Endothelial cell (in vitro differentiated cells): Measurements from ENCODE around the gene GALNT7. TPM values are rescaled to one million over a fixed set of nuclear protein-coding genes. Genes with fewer than 3 reads are reported as not detected.

Experiments used
- DNase-seq: peaks from one replicate; pipeline ENCODE4 v3.0.0; 2021; ENCODE audit warnings: low spot score
- H3K27ac Mint-ChIP-seq: one replicate; pipeline ENCODE4 v1.8.0; 2021; ENCODE audit warnings: mixed read lengths, inconsistent platforms; ENCODE audit not compliant: unreplicated experiment
- H3K27me3 Mint-ChIP-seq: one replicate; pipeline ENCODE4 v1.8.0; 2021; ENCODE audit warnings: mild to moderate bottlenecking, moderate library complexity, mixed read lengths, inconsistent platforms; ENCODE audit not compliant: unreplicated experiment
- H3K36me3 Mint-ChIP-seq: one replicate; pipeline ENCODE4 v1.8.0; 2021; ENCODE audit warnings: mild to moderate bottlenecking, low read depth, mixed read lengths, inconsistent platforms; ENCODE audit not compliant: unreplicated experiment
- H3K4me1 Mint-ChIP-seq: one replicate; pipeline ENCODE4 v1.8.0; 2021; ENCODE audit warnings: mild to moderate bottlenecking, mixed read lengths, inconsistent platforms; ENCODE audit not compliant: unreplicated experiment
- H3K4me3 Mint-ChIP-seq: one replicate; pipeline ENCODE4 v1.8.0; 2021; ENCODE audit warnings: mild to moderate bottlenecking, mixed read lengths, inconsistent platforms; ENCODE audit not compliant: unreplicated experiment
- H3K9me3 Mint-ChIP-seq: one replicate; pipeline ENCODE4 v1.8.0; 2021; ENCODE audit warnings: mixed read lengths, inconsistent platforms; ENCODE audit not compliant: unreplicated experiment
- total RNA-seq: library from RNA; stranded (reverse); fragmentation: NEBNext Ultra II Directional; extraction: Animal tissue kit (Norgen Biotek cat#: 25700); gene quantifications from one replicate; pipeline ENCODE4 v1.2.1, GENCODE V29; 2021; ENCODE audit not compliant: unreplicated experiment
- TF ChIP-seq, protein P1 (sequence below): fragments of 200-600 bp; sonication (generic); IDR thresholded peaks from one replicate; pipeline ENCODE4 v1.5.0; 2021; ENCODE audit warnings: antibody characterized with exemption; ENCODE audit not compliant: unreplicated experiment

GALNT7 gene
- total RNA-seq, 1 donor from 2014 or later = 80.9 TPM

DNA sequence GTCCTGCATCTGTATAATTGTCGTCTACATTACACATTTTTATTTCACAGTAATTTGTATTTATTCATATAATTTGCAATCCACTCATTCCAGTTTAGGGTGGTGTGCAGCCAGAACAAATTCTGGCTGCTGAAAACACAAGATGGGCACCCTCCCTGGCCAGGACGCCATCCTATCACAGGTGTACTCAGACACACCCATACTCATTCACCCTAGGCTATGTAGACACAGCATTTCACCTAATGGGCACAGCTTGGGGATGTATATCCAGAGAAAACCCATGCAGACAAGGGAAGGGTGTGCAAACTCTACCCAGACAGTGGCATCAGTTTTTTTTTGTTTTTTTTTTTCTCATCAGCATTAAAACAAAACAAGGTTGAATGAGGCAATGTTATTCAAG lies 92.4 kb downstream of the GALNT7 start:
- Mint-ChIP-seq H3K36me3 (no peaks in the 10 kb centered on the region), H3K4me3 (no peak overlapping the region), H3K4me1 (peaks cover 36% of the 10 kb centered on the region), H3K9me3 (no peaks in the 10 kb centered on the region), H3K27me3 (no peaks in the 10 kb centered on the region), H3K27ac (no peak overlapping the region)
- TF ChIP-seq, protein P1, sequence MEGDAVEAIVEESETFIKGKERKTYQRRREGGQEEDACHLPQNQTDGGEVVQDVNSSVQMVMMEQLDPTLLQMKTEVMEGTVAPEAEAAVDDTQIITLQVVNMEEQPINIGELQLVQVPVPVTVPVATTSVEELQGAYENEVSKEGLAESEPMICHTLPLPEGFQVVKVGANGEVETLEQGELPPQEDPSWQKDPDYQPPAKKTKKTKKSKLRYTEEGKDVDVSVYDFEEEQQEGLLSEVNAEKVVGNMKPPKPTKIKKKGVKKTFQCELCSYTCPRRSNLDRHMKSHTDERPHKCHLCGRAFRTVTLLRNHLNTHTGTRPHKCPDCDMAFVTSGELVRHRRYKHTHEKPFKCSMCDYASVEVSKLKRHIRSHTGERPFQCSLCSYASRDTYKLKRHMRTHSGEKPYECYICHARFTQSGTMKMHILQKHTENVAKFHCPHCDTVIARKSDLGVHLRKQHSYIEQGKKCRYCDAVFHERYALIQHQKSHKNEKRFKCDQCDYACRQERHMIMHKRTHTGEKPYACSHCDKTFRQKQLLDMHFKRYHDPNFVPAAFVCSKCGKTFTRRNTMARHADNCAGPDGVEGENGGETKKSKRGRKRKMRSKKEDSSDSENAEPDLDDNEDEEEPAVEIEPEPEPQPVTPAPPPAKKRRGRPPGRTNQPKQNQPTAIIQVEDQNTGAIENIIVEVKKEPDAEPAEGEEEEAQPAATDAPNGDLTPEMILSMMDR = no peak
- DNase-seq = no peak

- peaks cover 30% of the 10 kb centered on the region for H3K4me1 Mint-ChIP-seq
- H3K36me3 Mint-ChIP-seq = no peaks in the 10 kb centered on the region
- H3K4me3 Mint-ChIP-seq = no peak overlapping the region
- no peaks in the 10 kb centered on the region for H3K9me3 Mint-ChIP-seq
- TF ChIP-seq, protein P1 = no peak
- no peak overlapping the region for H3K27ac Mint-ChIP-seq
- no peak for DNase-seq
- H3K27me3 Mint-ChIP-seq = no peaks in the 10 kb centered on the region
These were observed 93.8 kb downstream of the GALNT7 start for GRCh38 chr4:173262375-173262774.

- Mint-ChIP-seq H3K9me3 (no peaks in the 10 kb centered on the region), H3K4me1 (peaks cover 19% of the 10 kb centered on the region), H3K27me3 (no peaks in the 10 kb centered on the region), H3K36me3 (peaks cover 4% of the 10 kb centered on the region), H3K4me3 (no peak overlapping the region), H3K27ac (peak overlapping the region; percentile 76)
- TF ChIP-seq, protein P1 = no peak
- DNase-seq = no peak
These were observed 95.6 kb downstream of the GALNT7 start for GRCh38 chr4:173264245-173264644.

DNA sequence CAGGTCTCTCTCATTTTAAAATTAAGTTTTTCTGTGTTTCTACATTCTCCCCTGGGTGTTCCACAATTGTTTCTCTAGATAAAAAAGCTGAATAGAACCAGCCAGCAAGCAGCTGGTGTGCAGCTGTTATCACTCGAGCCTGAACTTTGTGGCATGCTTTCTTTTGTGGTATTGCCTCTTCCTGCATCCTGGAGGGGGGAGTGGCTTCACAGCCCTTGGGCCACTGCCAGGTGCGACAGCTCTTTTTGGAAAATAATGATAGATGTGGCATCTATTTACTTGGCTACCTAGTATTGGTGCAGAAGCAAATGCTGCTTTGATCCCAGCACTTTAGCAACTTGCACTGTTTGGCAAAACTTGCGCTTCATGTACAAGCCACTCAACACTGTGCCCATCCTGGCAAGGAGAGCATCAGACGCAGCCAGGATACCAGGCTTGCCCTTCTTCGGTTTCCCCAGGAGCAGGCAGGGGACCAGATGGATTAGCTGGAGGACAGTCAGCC lies 96.1 kb downstream of the GALNT7 start:
- Mint-ChIP-seq H3K36me3 (peaks cover 4% of the 10 kb centered on the region), H3K27me3 (no peaks in the 10 kb centered on the region), H3K4me3 (no peak overlapping the region), H3K4me1 (peaks cover 19% of the 10 kb centered on the region), H3K27ac (peak overlapping the region; percentile 76), H3K9me3 (no peaks in the 10 kb centered on the region)
- TF ChIP-seq, protein P1 = no peak
- DNase-seq = peak; percentile 21

- no peak overlapping the region for H3K27ac Mint-ChIP-seq
- peaks cover 4% of the 10 kb centered on the region for H3K36me3 Mint-ChIP-seq
- H3K4me3 Mint-ChIP-seq = no peak overlapping the region
- H3K4me1 Mint-ChIP-seq = peaks cover 19% of the 10 kb centered on the region
- no peaks in the 10 kb centered on the region for H3K27me3 Mint-ChIP-seq
- H3K9me3 Mint-ChIP-seq = no peaks in the 10 kb centered on the region
- TF ChIP-seq, protein P1 = no peak
- DNase-seq = no peak
These were observed 97.1 kb downstream of the GALNT7 start for GRCh38 chr4:173265751-173266150.
